ENCODE measurements around the gene KMT5B. TPM values are rescaled to one million over a fixed set of nuclear protein-coding genes. Genes with fewer than 3 reads are reported as not detected.
"Not testable (repeated sequence)": the region's sequence is repeated elsewhere in the genome, so short reads cannot be mapped to it uniquely, and the experiment has no call there.

The KMT5B gene
- 54.7 TPM for total RNA-seq

DNA sequence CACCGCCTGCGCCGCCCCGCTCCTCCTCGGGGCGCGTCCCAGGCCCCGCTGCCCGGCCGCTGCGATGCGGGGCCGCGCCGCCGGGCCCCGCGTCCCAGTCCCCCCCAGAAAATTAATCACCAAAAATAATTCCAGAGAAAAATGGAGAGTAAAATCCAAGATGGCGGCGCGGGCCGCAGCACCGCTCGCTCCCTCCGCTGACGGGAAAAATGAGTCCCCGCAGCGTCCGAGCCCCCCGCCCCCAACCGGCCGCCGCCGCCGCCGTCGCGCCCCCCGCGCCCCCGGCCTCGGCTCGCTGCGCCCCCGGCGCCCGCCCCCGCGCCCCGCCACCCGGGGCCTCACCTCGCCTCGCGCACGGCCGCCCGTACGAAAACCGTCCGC is at the start of gene KMT5B:
TSS of gene KMT5B (minus strand) at position 162 of the 381 bp plus-strand sequence. CDS start 23,220 bp downstream, outside the sequence.
- DNase-seq: peak; percentile 75

DNA sequence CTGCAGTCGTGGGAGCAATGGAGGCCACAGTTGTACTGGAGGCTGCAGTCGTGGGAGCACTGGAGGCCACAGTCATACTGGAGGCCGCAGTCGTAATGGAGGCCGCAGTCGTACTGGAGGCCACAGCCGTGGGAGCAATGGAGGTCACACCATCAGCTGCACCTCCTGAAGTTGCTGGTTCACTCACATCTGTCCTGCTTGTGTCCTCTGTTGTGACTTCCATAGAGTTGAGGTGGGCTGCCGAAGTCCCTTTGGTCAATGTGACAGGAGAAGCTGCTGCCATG is 49.4 kb upstream of the KMT5B start:
- no peak for DNase-seq

DNA sequence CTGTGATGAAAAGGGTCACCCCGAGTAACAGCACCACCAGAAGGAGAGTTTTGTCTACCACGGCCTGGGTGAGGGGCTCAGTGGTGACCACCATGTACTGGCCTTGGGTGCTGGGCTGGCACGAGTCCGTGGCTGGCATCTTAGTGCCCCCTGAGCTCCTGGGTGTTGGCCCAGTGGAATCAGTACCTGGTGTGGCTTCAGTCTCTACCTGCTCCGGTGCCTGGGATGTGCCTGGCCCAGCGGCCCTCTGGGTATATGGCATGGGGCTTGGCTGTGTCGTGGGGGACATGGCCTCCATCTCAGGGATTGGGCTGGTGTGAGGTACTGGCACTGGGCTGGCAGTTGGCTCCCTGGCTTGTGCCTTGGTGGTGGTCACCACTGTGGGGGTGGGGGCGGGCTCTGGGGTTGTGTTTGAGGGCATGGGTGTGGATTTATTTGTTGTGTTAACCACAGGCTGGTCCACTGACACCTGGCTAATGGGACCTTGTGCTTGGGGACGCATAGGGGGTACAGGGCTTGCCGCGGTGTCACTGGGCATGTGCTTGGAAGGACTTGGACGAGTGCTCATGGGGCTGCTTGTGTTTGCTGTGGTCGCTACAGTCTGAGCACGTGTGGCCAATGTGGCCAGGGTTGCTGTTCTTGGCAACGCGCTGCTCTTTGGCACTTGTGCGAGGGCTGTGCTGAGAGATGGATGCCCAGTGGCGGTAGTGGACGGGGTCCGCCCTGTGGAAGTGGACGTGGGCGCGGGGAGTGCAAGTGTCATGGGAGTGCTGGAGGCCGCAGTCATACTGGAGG is 48.9 kb upstream of the KMT5B start:
- no peak for DNase-seq

DNA sequence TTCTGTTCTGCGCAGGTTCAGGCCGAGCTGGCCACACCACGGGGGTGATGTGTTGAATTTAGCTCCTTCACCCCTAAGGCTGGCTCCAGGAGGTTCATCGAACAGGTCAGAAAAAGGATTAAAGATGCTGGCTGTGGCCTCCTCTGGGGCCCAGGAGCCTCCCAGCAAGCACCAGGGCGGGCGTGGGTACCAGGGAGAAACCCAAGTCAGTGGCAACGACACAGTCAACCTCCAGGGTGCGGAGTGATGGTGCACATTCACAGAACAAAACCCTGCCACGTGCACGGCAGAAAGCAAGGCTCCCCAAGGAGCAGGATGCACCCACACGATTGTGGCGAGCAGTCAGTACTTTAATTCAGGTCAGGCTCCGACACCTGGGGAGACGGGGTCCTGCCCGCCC is 47.9 kb upstream of the KMT5B start:
- no peak for DNase-seq

DNA sequence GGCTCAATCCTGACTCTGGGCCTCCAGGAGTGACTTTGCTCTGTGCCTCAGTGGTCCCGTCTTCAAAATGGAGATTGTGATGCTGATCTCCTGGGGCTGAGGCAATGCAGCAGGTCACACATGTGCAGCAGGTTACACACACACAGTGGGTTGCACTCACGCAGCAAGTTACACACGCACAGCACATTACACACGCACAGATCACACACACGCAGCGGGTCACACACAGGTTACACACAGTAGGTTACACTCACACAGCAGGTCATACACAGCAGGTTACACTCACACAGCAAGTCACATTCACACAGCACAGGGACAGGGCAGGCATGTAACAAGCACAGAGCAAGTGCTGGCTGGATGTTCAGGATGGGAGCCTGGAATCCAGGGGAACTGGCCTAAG is 47.4 kb upstream of the KMT5B start:
- no peak for DNase-seq

DNA sequence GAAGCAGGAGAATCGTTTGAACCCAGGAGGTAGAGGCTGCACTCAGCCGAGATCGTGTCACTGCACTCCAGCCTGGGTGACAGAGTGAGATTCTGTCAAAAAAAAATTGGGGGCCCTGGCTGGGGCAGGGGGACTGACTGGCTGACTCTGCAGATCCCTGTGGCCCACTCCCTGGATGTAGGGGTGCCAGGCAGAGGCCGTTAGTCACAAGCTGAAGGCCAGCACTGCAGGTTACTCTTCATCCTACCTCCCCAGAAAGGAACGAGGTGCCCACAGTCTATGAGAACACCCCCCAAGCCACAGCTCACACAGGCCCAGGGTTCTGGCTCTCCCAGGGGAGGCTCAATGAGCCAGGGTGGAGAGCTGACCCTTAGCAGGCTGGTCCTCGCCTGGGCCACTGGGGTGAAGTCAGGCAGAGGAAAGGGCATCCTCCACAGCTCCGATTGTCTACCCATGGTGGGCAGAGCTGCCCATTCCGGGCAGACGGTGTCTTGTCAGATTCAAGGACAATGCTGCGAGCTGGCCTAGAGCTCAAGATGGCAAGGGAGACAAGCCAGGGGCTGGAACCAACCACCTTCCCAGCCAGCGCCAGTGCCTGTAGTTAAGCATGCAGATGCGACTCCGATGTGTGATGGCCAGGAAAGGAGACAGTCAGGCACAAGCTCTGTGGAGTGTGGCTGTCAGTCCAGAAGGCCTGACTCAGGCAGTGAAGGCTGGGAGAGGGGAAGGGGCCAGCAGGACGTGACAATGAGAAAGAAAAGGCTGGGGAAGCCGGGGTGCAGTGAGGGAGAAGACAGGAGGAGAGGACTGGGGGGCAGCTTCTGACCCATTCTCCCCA is 46.2 kb upstream of the KMT5B start:
- DNase-seq: no peak

DNA sequence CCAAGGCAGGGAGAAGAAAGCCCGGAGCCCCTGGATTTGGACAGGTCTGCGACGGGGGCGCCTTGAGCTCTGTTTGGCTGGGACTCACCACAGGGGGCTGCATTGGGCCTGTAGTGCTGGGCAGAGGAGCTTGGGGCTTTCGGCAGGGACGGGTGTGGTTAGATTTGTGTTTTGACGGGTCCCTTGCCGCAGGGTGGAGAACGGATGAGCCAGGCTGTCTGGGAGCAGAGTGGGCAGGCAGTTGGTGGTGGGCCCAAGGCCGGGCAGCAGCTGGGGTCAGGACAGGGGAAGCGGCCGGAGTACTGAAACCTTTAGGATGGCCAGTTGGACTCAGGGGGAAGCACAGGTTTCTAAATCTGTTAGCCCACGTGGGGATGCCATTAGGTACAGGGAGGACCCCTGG is 45.3 kb upstream of the KMT5B start:
- no peak for DNase-seq

DNA sequence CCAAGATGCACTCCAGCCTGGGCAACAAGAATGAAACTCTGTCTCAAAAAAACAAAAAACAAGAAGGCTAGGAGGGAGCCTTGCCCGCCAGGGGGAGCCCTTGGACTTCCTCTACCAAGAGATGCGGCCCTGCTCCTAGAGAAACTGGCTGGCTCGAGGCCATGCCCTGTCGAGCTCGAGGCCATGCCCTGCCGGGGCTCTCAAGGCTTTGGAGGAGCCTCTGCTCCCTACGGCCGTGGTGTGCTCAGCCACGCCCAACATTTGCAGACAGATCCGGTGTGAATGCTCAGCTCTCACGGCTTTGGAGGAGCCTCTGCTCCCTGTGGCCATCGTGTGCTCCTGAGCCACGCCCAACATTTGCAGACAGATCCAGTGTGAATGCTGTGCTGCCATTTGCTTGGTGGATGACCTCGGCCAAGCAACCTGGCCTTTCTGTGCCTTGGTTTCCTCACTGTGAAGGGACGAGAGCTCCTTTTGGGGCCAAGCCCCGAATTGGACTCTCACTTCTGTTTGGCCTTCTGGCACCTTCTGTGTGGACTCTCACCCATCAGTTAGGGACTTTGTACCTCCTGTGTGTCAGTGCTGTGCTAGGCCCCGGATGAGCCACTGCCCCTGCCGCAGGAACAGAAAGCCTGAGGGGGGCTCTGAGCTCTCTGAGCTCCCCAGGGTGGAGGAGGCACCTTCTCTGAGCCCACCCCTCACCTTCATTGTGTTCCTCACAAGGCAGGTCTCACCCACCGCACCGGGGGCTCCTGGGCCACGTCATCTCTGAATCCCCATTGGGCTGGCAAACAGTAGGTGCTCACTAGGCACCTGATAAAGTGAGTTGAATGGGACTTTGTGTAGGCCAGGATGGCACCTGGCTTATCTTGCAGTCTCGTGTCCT is 44.6 kb upstream of the KMT5B start:
- DNase-seq: peak; percentile 96

DNA sequence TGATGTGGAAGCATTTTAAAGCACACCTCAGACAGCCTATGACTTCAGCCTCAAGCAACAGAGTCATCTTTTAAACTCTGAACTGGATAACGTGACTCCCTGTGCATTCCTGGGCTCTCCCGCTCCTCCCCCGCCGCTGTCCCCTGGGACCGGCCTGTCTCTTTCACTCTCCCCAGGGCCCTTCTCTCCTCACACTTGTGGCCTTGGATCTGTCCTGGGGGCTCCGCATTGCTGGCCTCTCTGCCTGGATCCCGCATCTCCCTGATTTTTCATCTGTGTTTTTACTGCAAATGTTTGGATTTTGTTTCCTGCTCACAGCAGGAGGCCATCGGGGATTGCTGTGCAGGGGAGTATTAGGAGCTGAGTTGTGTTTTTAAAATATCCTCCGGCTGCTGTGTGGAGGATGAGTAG is 43.2 kb upstream of the KMT5B start:
- no peak for DNase-seq

DNA sequence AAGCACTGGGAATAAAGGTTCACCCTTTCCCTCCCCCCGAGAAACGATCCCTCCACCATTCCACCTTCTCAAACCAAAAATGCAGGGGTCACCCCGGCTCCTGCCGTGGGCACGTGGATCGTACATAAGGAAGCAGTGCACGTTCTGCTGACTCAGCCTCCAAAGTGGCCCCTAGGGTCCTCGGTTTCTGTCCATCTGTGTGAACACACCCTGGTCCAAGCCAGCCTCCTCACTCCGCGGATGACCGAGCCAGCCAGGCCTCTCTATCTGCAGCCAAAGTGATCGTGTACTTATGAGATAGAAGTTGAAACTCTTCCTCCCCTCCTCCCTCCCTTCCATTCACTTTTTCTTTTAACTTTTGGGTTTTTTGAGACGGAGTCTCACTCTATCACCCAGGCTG is 42.4 kb upstream of the KMT5B start:
- no peak for DNase-seq

DNA sequence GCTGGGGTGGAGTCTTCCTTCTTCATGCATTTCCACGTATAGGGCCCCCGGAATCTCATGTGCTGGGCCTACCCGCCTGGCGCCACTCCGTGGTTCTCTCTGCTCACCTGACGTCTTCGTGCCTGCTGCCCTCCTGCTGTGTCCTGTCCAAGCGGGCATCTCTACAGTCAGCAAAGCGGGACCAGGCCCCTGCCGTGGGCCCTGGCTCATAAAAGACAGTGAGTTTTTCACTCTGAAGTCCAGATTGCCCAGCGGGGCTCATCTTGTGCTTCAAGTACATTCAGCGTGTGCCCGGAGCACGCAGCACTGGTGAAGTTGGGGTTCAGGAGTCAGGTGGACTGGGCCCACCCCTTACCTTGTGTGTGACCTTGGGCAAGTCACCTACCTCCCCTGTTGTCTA is 41.3 kb upstream of the KMT5B start:
- DNase-seq: no peak

DNA sequence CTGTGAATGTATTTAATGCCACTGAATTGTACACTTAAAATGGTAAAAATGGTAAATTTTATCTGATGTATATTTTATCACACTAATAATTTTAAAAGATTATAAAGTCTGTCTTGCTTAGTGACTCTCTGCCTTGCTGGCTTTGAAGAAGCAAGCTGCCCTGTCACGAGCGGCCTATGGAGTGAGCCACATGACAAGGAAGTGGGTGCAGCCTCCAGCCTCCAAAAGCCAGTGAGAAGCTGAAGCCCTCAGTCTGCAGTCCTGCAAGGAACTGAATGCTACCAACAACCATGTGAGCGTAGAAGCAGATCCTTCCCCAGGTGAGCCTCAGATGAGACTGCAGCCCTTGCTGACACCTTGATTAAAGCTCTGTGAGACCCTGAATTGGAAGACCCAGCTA is 38.7 kb upstream of the KMT5B start:
- DNase-seq: no peak

DNA sequence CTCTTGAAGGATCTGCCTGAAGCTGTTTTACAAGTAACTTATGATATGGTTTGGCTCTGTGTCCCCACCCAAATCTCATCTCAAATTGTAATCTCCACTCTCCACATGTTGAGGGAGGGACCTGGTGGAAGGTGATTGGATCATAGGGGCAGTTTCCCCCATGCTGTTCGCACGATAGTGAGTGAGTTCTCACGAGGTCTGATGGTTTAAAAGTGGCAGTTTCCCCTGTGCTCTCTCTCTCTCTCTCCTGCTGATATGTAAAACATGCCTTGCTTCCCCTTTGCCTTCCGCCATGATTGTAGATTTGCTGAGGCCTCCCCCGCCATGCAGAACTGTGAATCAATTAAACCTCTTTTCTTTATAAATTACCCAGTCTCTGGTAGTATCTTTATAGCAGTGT is 31.8 kb upstream of the KMT5B start:
- DNase-seq: not testable (repeated sequence)

DNA sequence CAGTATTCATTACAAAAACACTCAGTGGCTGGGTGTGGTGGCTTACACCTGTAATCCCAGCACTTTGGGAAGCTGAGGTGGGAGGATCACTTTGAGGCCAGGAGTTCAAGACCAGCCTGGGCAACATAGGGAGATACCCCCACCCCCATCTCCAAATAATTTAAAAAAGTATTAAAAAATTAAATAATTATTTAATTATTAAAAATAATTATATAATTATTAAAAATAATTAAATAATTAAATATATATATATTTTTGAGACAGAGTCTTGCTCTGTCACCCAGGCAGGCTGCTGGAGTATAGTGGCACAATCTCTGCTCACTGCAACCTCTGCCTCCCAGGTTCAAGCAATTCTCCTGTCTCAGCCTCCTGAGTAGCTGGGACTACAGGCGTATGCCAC is 30.8 kb upstream of the KMT5B start:
- not testable (repeated sequence) for DNase-seq

DNA sequence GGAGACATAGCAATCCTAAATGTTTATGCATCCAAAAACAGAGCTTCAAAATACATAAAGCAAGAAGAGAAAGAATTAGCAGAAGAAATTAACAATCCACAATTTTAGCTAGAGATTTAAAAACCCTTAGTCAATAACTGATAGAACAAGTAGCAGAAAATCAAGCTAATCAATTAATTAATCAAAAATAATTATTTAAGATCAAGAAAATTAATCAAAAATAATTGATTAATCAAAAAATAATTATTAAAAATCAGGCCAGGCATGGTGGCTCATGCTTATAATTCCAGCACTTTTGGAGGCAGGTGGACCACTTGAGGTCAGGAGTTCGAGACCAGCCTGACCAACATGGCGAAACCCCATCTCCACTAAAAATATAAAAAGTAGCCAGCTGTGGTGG is 29.5 kb upstream of the KMT5B start:
- DNase-seq: no peak

DNA sequence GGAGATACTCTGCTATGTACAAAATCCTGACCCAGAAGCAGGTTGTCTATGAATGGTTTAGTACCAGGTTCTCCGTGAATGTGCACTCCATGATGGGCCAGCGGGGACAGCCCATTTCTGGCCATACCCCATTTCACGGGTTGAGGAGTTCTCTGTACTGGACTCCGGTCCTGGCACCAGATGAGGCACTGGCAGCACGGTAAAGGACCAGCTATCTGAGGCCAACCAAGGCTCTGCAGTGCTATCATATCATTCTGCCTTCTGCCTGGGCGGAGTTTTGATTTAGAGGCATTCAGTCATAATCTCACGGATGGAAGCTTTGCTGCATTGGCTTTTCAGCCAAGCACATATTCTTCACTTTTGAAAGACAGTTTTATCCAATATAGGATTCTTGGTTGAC is 18.5 kb upstream of the KMT5B start:
- DNase-seq: no peak

DNA sequence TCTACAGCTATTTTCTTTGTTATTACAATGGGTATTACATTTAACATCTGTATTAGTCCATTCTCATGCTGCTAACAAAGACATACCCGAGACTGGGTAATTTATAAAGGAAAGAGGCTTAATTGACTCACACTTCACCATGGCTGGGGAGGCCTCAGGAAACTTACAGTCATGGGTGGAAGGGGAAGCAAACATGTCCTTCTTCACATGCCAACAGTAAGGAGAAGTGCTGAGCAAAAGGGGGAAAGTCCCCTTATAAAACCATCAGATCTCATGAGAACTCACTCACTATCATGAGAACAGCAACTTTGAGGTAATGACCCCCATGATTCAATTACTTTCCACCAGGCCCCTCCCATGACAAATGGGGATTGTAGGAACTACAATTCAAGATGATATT is 16.5 kb upstream of the KMT5B start:
- no peak for DNase-seq

DNA sequence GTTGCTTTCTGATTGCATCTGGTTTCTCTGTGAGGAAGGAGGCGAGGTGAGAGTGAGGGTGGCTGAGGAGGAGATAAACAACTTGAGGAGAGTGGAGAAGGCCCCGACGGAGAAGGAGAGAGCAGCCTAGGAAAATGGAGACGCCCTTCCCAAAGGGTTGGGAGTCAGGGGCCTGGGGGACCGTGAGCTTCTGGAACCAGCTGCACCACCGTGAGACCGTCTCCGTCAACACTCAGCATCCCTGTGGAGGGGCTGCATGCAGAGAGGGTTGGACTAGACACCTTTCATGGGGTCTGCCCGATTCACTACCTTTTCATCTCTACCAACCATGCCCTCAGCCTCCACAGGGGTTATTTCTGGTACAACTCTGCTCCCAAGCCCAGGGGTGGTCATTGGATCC is 13.3 kb upstream of the KMT5B start:
- DNase-seq: no peak

DNA sequence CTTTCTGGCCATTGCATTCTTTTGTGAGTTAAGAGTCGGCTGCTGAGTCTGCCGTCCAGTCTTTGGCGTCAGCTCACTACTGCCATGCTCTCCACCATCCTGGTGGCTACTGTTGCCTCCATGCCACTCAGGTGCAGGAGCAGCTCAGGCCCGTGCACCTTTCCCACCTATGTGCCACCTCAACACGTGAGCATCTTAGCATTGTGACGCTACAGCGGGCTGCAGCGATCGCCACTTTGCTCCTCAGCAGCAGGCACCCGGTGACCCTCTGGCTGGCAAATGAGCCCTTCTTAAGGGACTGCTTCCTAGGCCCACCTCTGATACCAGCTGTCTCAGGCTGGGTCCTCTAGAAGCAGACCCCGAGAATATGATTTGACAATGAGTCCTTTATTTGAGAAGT is 11.5 kb upstream of the KMT5B start:
- no peak for DNase-seq

DNA sequence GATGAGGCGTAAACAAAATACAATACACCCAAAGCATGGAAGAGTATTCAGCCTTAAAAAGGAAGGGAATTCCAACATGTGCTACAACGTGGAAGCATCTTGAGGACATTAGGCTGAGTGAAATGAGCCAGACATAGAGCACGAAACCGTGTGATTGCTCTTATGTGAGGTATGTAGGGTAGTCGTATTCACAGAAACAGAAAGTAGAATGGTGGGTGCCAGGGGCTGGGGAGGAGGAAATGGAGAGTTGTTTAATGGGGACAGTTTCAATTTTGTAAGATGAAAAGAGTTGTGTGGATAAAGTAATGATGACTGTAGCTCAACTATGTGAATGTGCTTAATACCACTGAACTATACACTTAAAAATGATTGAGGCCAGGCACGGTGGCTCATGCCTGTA is 10.2 kb upstream of the KMT5B start:
- DNase-seq: no peak

DNA sequence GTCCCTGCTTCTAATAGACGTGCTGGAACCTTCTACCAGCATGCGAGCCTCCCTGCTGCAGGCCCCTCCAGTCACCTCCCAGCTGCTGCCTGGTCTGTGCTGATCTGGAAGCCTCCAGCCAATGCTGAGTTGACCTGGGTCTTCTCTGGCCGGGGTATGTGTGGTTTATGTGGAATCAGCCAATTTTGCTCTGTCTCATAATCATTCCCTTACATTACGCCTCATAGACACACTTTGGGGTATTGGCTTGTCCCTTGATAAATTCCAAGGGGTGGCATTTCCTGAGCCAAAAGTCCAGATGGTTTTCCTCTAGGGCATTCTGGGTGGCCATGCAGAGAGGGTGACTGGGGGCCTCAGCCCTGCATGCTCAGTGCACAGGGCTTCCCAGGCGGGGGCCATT is 8.3 kb upstream of the KMT5B start:
- no peak for DNase-seq

DNA sequence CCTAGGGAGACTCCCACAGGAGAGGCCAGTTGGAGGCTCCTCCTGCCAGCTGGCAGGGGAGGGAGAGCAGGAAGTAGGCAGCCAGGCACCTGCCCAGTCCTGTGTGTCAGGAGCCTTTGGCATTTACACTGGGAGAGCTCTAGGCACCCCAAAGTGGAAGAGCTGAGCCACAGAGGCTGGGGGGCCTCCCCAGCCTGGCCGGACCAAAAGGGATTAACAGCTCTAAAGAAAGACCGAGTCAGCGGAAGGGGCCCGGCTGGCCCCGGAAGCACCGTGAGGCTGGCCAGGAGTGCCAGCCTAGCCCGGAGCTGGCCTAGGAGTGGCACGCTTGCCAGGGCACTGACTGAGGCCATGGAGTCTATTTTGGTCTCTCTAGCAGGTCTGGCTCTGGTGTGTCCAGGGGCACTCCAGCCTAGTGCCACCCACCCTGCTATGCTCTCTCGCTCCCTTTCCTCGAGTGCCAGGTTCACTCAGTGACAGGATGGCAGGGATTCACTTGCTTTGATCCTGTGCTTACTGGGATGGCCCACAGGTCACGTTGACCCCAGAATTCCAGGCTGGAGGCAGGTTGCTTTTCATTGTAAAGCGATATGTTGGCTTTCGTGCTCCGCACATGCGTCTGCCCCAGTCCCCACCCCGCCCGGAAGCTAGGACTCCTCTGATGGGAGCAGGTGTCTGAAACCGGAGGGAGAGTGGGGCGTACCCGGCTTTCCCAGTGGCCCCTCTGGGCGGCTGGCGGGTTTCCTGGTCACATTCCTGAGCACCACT is 3.3 kb upstream of the KMT5B start:
- peak; percentile 44 for DNase-seq

Data from tongue (tissue), 2 donors.